ENCODE data around the gene ANKMY1.

ANKMY1 gene

GRCh38 chr2:240491483-240491882, 66.3 kb downstream of the ANKMY1 start:
- H3K4me1 ChIP-seq (ENCODE audit: control insufficient read depth, insufficient read depth, low read length) = no peaks in the 10 kb centered on the region
- CTCF ChIA-PET = no interaction called here
- H3K36me3 ChIP-seq (ENCODE audit: control insufficient read depth in 2 of 2, insufficient read depth in 1 of 2, low read length in 2 of 2) = no peaks in the 10 kb centered on the region
- no peak overlapping the region for H3K27ac ChIP-seq (ENCODE audit: extremely low read depth, low read depth, low read length)
- H3K9me3 ChIP-seq (ENCODE audit: control insufficient read depth, insufficient read depth, low read depth, low read length) = no peaks in the 10 kb centered on the region; the same call in 1 of the 2 replicates
- POLR2A ChIA-PET = no interaction called here
- TF ChIP-seq ZNF174 (tag by site-specific recombination; IDR thresholded peaks at IDR 0.05) (no peak), SCRT2 (tag by site-specific recombination; IDR thresholded peaks at IDR 0.05) (no peak), ZNF423 (tag by site-specific recombination; IDR thresholded peaks at IDR 0.05) (no peak), ZNF549 (tag by site-specific recombination; IDR thresholded peaks at IDR 0.05) (no peak), ZNF558 (tag by site-specific recombination; IDR thresholded peaks at IDR 0.05) (no peak), SETDB1 (IDR thresholded peaks at IDR 0.05; ENCODE audit: insufficient read length, low read length) (peak; percentile 90)
- TF ChIP-seq, protein P1, sequence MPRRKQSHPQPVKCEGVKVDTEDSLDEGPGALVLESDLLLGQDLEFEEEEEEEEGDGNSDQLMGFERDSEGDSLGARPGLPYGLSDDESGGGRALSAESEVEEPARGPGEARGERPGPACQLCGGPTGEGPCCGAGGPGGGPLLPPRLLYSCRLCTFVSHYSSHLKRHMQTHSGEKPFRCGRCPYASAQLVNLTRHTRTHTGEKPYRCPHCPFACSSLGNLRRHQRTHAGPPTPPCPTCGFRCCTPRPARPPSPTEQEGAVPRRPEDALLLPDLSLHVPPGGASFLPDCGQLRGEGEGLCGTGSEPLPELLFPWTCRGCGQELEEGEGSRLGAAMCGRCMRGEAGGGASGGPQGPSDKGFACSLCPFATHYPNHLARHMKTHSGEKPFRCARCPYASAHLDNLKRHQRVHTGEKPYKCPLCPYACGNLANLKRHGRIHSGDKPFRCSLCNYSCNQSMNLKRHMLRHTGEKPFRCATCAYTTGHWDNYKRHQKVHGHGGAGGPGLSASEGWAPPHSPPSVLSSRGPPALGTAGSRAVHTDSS (tag by site-specific recombination; IDR thresholded peaks at IDR 0.05) = no peak
- no peak overlapping the region for H3K4me3 ChIP-seq (ENCODE audit: low read depth, low read length)

- Histone ChIP-seq H3K4me3 (ENCODE audit: low read depth, low read length) (no peak overlapping the region), H3K4me1 (ENCODE audit: control insufficient read depth, insufficient read depth, low read length) (no peaks in the 10 kb centered on the region), H3K36me3 (ENCODE audit: control insufficient read depth in 2 of 2, insufficient read depth in 1 of 2, low read length in 2 of 2) (no peaks in the 10 kb centered on the region), H3K9me3 (ENCODE audit: control insufficient read depth, insufficient read depth, low read depth, low read length) (no peaks in the 10 kb centered on the region), H3K27ac (ENCODE audit: extremely low read depth, low read depth, low read length) (no peak overlapping the region)
- CTCF ChIA-PET = no interaction called here
- POLR2A ChIA-PET = no interaction called here
- no peak for TF ChIP-seq ZNF211 (tag by site-specific recombination; IDR thresholded peaks at IDR 0.05; ENCODE audit: low read depth)
- no peak for TF ChIP-seq ZNF791 (tag by site-specific recombination; IDR thresholded peaks at IDR 0.05)
- TF ChIP-seq ZBTB10 (tag by site-specific recombination; IDR thresholded peaks at IDR 0.05) = no peak
- TF ChIP-seq ZNF274 (IDR thresholded peaks at IDR 0.05; ENCODE audit: low read length) = no peak
- TF ChIP-seq ZNF274 (tag by site-specific recombination; IDR thresholded peaks at IDR 0.05; ENCODE audit: borderline replicate concordance) = no peak
- TF ChIP-seq ZNF157 (tag by site-specific recombination; IDR thresholded peaks at IDR 0.05) = no peak
- no peak for TF ChIP-seq ZSCAN16 (tag by site-specific recombination; IDR thresholded peaks at IDR 0.05)
Observed at GRCh38 chr2:240482141-240482540, 75.6 kb downstream of the ANKMY1 start.

- H3K4me3 ChIP-seq (ENCODE audit: low read depth, low read length) = no peak overlapping the region
- POLR2A ChIA-PET = no interaction called here
Observed at GRCh38 chr2:240481720-240482119, 76.1 kb downstream of the ANKMY1 start.

More at GRCh38 chr2:240481720-240482119, 76.1 kb downstream of the ANKMY1 start:
- Histone ChIP-seq H3K27ac (ENCODE audit: extremely low read depth, low read depth, low read length) (no peak overlapping the region), H3K9me3 (ENCODE audit: control insufficient read depth, insufficient read depth, low read depth, low read length) (no peaks in the 10 kb centered on the region), H3K4me1 (ENCODE audit: control insufficient read depth, insufficient read depth, low read length) (no peaks in the 10 kb centered on the region), H3K36me3 (ENCODE audit: control insufficient read depth in 2 of 2, insufficient read depth in 1 of 2, low read length in 2 of 2) (no peaks in the 10 kb centered on the region)
- CTCF ChIA-PET = no interaction called here
- TF ChIP-seq ZNF366 (tag by site-specific recombination; conservative IDR thresholded peaks at IDR 0.05) (no peak), ZNF596 (tag by site-specific recombination; IDR thresholded peaks at IDR 0.05) (no peak), SP2 (tag by site-specific recombination; IDR thresholded peaks at IDR 0.05) (no peak), ZNF600 (tag by site-specific recombination; IDR thresholded peaks at IDR 0.05) (0 out of 2 replicates have a peak, but pooled peaks have one; percentile 17), YY2 (tag by site-specific recombination; IDR thresholded peaks at IDR 0.05) (no peak), ZNF280C (tag by site-specific recombination; IDR thresholded peaks at IDR 0.05) (no peak)

All from HEK293 (cell line).